Choroid plexus epithelial cell (primary cell): ENCODE data around the gene NGEF.

Experiments
- DNase-seq: peaks from one replicate; pipeline ENCODE4 v3.0.0-alpha.2; 2010; ENCODE audit warnings: low read depth
- H3K4me3 ChIP-seq: 2 replicates; pipeline ENCODE4 v1.5.1; 2011; ENCODE audit warnings: low read depth, mild to moderate bottlenecking, control low read depth, low read length, moderate library complexity
- CTCF ChIP-seq: conservative IDR thresholded peaks from 2 replicates; pipeline ENCODE4 v1.5.1; 2011; ENCODE audit warnings: low read depth, mild to moderate bottlenecking, control low read depth, inconsistent platforms, low read length, moderate library complexity

Gene NGEF

GRCh38 chr2:233003658-233004555, 9.1 kb downstream of the NGEF start:
- H3K4me3 ChIP-seq, result no peak overlapping the region
- DNase-seq, result no peak
- TF ChIP-seq CTCF, result no peak

- TF ChIP-seq CTCF, result no peak
- no peak for DNase-seq
- no peak overlapping the region for H3K4me3 ChIP-seq
Observed at GRCh38 chr2:233002829-233003657, 10.0 kb downstream of the NGEF start.

GRCh38 chr2:233000886-233001750, 11.9 kb downstream of the NGEF start:
- no peak for TF ChIP-seq CTCF
- no peak for DNase-seq
- no peak overlapping the region for H3K4me3 ChIP-seq

- no peak overlapping the region for H3K4me3 ChIP-seq
- no peak for DNase-seq
- no peak for TF ChIP-seq CTCF
Observed at GRCh38 chr2:232999354-232999753, 13.7 kb downstream of the NGEF start.

GRCh38 chr2:232998666-232998985, 14.4 kb downstream of the NGEF start:
- no peak for TF ChIP-seq CTCF
- DNase-seq, result no peak

GRCh38 chr2:232997749-232998665, 15.0 kb downstream of the NGEF start:
- H3K4me3 ChIP-seq, result no peak overlapping the region
- DNase-seq, result no peak
- no peak for TF ChIP-seq CTCF

More at GRCh38 chr2:232998666-232998985, 14.4 kb downstream of the NGEF start:
- no peak overlapping the region for H3K4me3 ChIP-seq
